Thoracic aorta (tissue), 2 donors: ENCODE results near the gene DSCAM. TPM values are rescaled to one million over a fixed set of nuclear protein-coding genes. Genes with fewer than 3 reads are reported as not detected.
"Not testable (repeated sequence)": the region's sequence is repeated elsewhere in the genome, so short reads cannot be mapped to it uniquely, and the experiment has no call there.

ENCODE experiments used
- ATAC-seq: fragments of 150-250 bp; one replicate; pipeline ENCODE4 v1.8.0; 2017; ENCODE audit warnings: low read depth; ENCODE audit not compliant: insufficient number of reproducible peaks, low FRiP score
- DNase-seq: peaks from one replicate; pipeline ENCODE4 v3.0.0-alpha.2; 2020; ENCODE audit warnings: low spot score
- H3K27ac ChIP-seq, 2 donors: fragments of 200-600 bp; sonication (generic); 1 replicate in 1 of 2; 2 replicates in 1 of 2; pipeline ENCODE4 v1.5.1; 2016; ENCODE audit warnings: mild to moderate bottlenecking in 2 of 2, moderate library complexity in 2 of 2
- H3K27me3 ChIP-seq: fragments of 200-600 bp; sonication (generic); replicated peaks from 2 replicates; pipeline ENCODE4 v1.6.0; 2016; ENCODE audit warnings: mild to moderate bottlenecking; ENCODE audit not compliant: insufficient read depth
- H3K36me3 ChIP-seq: fragments of 200-600 bp; sonication (generic); one replicate; pipeline ENCODE4 v1.5.1; 2016
- H3K4me1 ChIP-seq, 2 donors: fragments of 200-600 bp; sonication (generic); 1 replicate in 1 of 2; 2 replicates in 1 of 2; pipeline versions ENCODE4 v1.5.1 to v1.6.0; 2016; ENCODE audit warnings: low read depth in 2 of 2, mild to moderate bottlenecking in 1 of 2; ENCODE audit not compliant: control insufficient read depth in 1 of 2
- H3K4me3 ChIP-seq: fragments of 200-600 bp; sonication (generic); 2 replicates; pipeline ENCODE4 v1.5.1; 2016; ENCODE audit warnings: mild to moderate bottlenecking
- H3K9me3 ChIP-seq: fragments of 200-600 bp; sonication (generic); 2 replicates; pipeline ENCODE4 v1.5.1; 2016
- CTCF ChIP-seq: fragments of 200-600 bp; sonication (generic); IDR thresholded peaks from one replicate; pipeline ENCODE4 v1.5.1; 2019; ENCODE audit warnings: antibody characterized with exemption
- total RNA-seq, 2 donors: library from RNA; depleted of rRNA; stranded (reverse); fragments of >200 nt; gene quantifications; one replicate each; pipeline versions ENCODE4 v1.1.0 to v1.2.3, GENCODE V29; 2016

DSCAM gene
- not detected for total RNA-seq

GRCh38 chr21:40846587-40847411 lies at the start of gene DSCAM:
DSCAM (minus strand) TSS chr21:40847158; CDS start chr21:40846661, 497 bp downstream.
- Histone ChIP-seq H3K9me3 (no peaks in the 10 kb centered on the region), H3K27me3 (no peaks in the 10 kb centered on the region), H3K27ac (no peak within 1 kb of the TSS), H3K4me3 (no peak within 1 kb of the TSS), H3K4me1 (no peaks in the 10 kb centered on the region), H3K36me3 (no peaks in the 10 kb centered on the region)
- no peak for ATAC-seq
- TF ChIP-seq CTCF, result no peak
- DNase-seq, result no peak

- not testable (repeated sequence) for H3K9me3 ChIP-seq, H3K4me1 ChIP-seq, H3K27ac ChIP-seq, H3K27me3 ChIP-seq, H3K36me3 ChIP-seq, DNase-seq, H3K4me3 ChIP-seq, ATAC-seq
Observed at GRCh38 chr21:40895697-40896096, 48.7 kb upstream of the DSCAM start.

- ATAC-seq, result no peak
- no peak for TF ChIP-seq CTCF
Observed at GRCh38 chr21:40886931-40887330, 40.0 kb upstream of the DSCAM start.

GRCh38 chr21:40886006-40886405 lies 39.0 kb upstream of the DSCAM start:
- H3K27ac ChIP-seq, result no peak overlapping the region
- no peak overlapping the region for H3K4me3 ChIP-seq
- ATAC-seq (no peak), DNase-seq (no peak)
- H3K36me3 ChIP-seq, result no peaks in the 10 kb centered on the region
- H3K4me1 ChIP-seq, result no peaks in the 10 kb centered on the region
- no peak for TF ChIP-seq CTCF
- no peaks in the 10 kb centered on the region for H3K27me3 ChIP-seq
- no peaks in the 10 kb centered on the region for H3K9me3 ChIP-seq

More at GRCh38 chr21:40886931-40887330, 40.0 kb upstream of the DSCAM start:
- Histone ChIP-seq H3K36me3 (no peaks in the 10 kb centered on the region), H3K27me3 (no peaks in the 10 kb centered on the region), H3K9me3 (no peaks in the 10 kb centered on the region), H3K4me1 (no peaks in the 10 kb centered on the region), H3K4me3 (no peak overlapping the region), H3K27ac (no peak overlapping the region)
- DNase-seq, result no peak

GRCh38 chr21:40882192-40882915 lies 35.4 kb upstream of the DSCAM start:
- H3K4me3 ChIP-seq, result no peak overlapping the region
- TF ChIP-seq CTCF, result no peak
- H3K4me1 ChIP-seq, result no peaks in the 10 kb centered on the region
- no peaks in the 10 kb centered on the region for H3K36me3 ChIP-seq
- ATAC-seq (no peak), DNase-seq (no peak)
- no peaks in the 10 kb centered on the region for H3K27me3 ChIP-seq
- no peaks in the 10 kb centered on the region for H3K9me3 ChIP-seq
- H3K27ac ChIP-seq, result no peak overlapping the region
